SK-N-MC (cell line): ENCODE data around the gene HIP1R.

Source experiments
- DNase-seq: peaks from one replicate; pipeline ENCODE4 v3.0.0-alpha.2; 2011; ENCODE audit warnings: low read depth, low spot score
- H3K27ac ChIP-seq: fragments of 200-600 bp; sonication (generic); 2 replicates; pipeline ENCODE4 v1.5.1; 2016; ENCODE audit warnings: mixed run types
- H3K36me3 ChIP-seq: fragments of 200-600 bp; sonication (generic); 2 replicates; pipeline ENCODE4 v1.6.1; 2017; ENCODE audit warnings: antibody characterized with exemption, low read length, mixed read lengths; ENCODE audit not compliant: insufficient read depth
- H3K4me3 ChIP-seq: fragments of 200-600 bp; sonication (generic); 2 replicates; pipeline ENCODE4 v1.5.1; 2016
- H3K9ac ChIP-seq: fragments of 200-600 bp; sonication (generic); 2 replicates; pipeline ENCODE4 v1.8.0; 2017; ENCODE audit warnings: mixed run types, mixed read lengths; ENCODE audit not compliant: insufficient read length
- H3K9me3 ChIP-seq: fragments of 200-600 bp; sonication (generic); 2 replicates; pipeline ENCODE4 v1.6.1; 2017; ENCODE audit warnings: low read depth, mild to moderate bottlenecking, antibody characterized with exemption, low read length, moderate library complexity, mixed read lengths
- EZH2 ChIP-seq: fragments of 200-600 bp; sonication (generic); IDR thresholded peaks from one replicate; pipeline ENCODE4 v1.6.1; 2017; ENCODE audit warnings: antibody characterized with exemption
- FOXP2 ChIP-seq: optimal IDR thresholded peaks from 2 replicates; pipeline ENCODE3; 2011; ENCODE audit warnings: mild to moderate bottlenecking, moderate library complexity; ENCODE audit not compliant: insufficient read depth; ENCODE audit errors: extremely low read length, control extremely low read depth
- POLR2AphosphoS5 ChIP-seq: IDR thresholded peaks from 2 replicates; pipeline ENCODE4 v1.6.1; 2012; ENCODE audit warnings: mild to moderate bottlenecking, low read depth, low read length, borderline replicate concordance

Gene HIP1R, protein sequence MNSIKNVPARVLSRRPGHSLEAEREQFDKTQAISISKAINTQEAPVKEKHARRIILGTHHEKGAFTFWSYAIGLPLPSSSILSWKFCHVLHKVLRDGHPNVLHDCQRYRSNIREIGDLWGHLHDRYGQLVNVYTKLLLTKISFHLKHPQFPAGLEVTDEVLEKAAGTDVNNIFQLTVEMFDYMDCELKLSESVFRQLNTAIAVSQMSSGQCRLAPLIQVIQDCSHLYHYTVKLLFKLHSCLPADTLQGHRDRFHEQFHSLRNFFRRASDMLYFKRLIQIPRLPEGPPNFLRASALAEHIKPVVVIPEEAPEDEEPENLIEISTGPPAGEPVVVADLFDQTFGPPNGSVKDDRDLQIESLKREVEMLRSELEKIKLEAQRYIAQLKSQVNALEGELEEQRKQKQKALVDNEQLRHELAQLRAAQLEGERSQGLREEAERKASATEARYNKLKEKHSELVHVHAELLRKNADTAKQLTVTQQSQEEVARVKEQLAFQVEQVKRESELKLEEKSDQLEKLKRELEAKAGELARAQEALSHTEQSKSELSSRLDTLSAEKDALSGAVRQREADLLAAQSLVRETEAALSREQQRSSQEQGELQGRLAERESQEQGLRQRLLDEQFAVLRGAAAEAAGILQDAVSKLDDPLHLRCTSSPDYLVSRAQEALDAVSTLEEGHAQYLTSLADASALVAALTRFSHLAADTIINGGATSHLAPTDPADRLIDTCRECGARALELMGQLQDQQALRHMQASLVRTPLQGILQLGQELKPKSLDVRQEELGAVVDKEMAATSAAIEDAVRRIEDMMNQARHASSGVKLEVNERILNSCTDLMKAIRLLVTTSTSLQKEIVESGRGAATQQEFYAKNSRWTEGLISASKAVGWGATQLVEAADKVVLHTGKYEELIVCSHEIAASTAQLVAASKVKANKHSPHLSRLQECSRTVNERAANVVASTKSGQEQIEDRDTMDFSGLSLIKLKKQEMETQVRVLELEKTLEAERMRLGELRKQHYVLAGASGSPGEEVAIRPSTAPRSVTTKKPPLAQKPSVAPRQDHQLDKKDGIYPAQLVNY

GRCh38 chr12:122834921-122835749 is at the start of gene HIP1R:
Gene HIP1R (plus strand): TSS chr12:122835457. CDS start chr12:122835551, 94 bp downstream.
- no peaks in the 10 kb centered on the region for H3K36me3 ChIP-seq
- peak within 1 kb of the TSS; percentile 51 for H3K9ac ChIP-seq
- no peak for DNase-seq
- no peak within 1 kb of the TSS for H3K27ac ChIP-seq
- H3K9me3 ChIP-seq = no peaks in the 10 kb centered on the region
- peak within 1 kb of the TSS; percentile 80 for H3K4me3 ChIP-seq
- peak; percentile 43; the same call in 1 of the 2 replicates for TF ChIP-seq POLR2AphosphoS5
- no peak for TF ChIP-seq FOXP2

- TF ChIP-seq POLR2AphosphoS5 (no peak), FOXP2 (no peak), EZH2 (no peak)
- H3K4me3 ChIP-seq = no peak overlapping the region
- no peaks in the 10 kb centered on the region for H3K9me3 ChIP-seq
Measured at GRCh38 chr12:122785503-122785902, 49.8 kb upstream of the HIP1R start.

GRCh38 chr12:122788387-122788786 is 46.9 kb upstream of the HIP1R start:
- Histone ChIP-seq H3K27ac (no peak overlapping the region), H3K9me3 (no peaks in the 10 kb centered on the region), H3K9ac (no peak overlapping the region), H3K4me3 (no peak overlapping the region), H3K36me3 (no peaks in the 10 kb centered on the region)
- no peak for DNase-seq
- TF ChIP-seq FOXP2 (no peak), POLR2AphosphoS5 (no peak), EZH2 (no peak)

More at GRCh38 chr12:122785503-122785902, 49.8 kb upstream of the HIP1R start:
- DNase-seq = no peak
- Histone ChIP-seq H3K27ac (no peak overlapping the region), H3K36me3 (no peaks in the 10 kb centered on the region), H3K9ac (no peak overlapping the region)

DNA sequence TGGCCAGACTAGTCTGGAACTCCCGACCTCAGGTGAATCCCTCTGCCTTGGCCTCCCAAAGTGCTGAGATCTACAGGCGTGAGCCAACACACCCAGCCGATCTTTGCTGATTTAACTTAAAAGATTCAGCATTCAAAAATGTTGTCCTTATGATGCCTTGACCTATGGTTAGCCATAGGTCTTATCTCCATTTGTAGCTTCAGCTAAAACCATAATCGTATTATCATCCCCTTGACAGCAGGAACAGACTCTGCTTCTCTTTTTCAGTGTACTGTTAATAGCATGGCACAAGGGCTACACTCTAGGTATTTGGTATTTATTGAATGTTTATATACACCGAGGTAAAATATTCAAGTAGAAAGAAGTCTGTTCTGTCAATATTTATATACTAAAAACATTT is 45.6 kb upstream of the HIP1R start:
- DNase-seq = no peak
- Histone ChIP-seq H3K27ac (no peak overlapping the region), H3K9ac (no peak overlapping the region), H3K4me3 (no peak overlapping the region), H3K9me3 (no peaks in the 10 kb centered on the region), H3K36me3 (no peaks in the 10 kb centered on the region)
- no peak for TF ChIP-seq EZH2
- TF ChIP-seq POLR2AphosphoS5 = no peak
- TF ChIP-seq FOXP2 = no peak

DNA sequence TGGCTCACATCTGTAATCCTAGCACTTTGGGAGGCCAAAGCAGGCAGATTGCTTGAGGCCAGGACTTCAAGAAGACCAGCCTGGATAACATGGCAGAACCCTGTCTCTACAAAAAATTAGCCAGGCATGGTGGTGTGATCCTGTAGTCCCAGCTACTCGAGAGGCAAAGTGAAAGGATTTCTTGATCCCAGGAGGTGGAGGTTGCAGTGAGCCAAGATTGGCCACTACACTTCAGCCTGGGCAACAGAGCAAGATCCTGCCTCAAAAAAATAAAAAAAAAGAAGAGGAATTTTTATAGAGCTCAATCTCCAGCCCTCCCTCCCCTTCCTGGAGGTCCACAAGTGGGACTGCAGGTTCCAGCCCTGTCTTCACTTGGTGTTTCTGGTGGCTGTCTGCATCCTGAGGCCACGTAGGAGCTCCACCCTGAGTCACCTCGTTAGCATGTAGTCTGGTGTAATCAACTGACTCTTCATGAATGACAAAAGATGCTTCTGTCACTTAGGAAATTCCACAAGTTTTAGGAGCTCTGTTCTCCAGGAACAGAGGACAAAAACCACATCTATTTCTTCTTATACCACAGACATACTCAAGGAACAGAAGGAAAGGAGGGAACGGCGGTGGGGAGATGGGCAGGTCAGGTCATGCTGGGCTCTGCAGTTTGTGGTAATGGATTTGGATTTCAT is 44.7 kb upstream of the HIP1R start:
- H3K9me3 ChIP-seq = no peaks in the 10 kb centered on the region
- H3K36me3 ChIP-seq = no peaks in the 10 kb centered on the region
- DNase-seq = no peak
- H3K4me3 ChIP-seq = no peak overlapping the region
- H3K9ac ChIP-seq = no peak overlapping the region
- TF ChIP-seq EZH2 = no peak
- no peak overlapping the region for H3K27ac ChIP-seq

DNA sequence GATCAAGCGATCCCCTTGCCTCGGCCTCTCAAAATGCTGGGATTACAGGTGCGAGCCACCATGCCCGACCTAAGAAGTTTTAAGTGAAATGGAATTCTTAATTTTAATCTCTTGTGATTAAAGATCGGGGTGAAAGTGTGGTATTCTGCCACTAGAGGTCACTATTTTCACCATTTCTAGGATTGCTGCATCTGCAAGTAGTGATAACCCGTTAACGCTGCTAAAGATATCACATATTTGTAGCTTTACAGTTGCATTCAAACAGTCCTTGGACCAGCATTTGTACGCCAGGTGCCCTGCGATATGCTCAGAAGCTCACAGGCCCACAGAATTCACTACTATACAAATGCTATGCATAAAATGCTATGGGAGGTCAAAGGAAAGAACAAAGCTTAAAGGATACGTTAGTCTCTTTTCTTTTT is 41.6 kb upstream of the HIP1R start:
- no peak for TF ChIP-seq EZH2
- no peak for TF ChIP-seq POLR2AphosphoS5
- no peak for TF ChIP-seq FOXP2
- Histone ChIP-seq H3K36me3 (no peaks in the 10 kb centered on the region), H3K27ac (no peak overlapping the region), H3K4me3 (no peak overlapping the region), H3K9me3 (no peaks in the 10 kb centered on the region), H3K9ac (no peak overlapping the region)
- DNase-seq = peak; percentile 62

DNA sequence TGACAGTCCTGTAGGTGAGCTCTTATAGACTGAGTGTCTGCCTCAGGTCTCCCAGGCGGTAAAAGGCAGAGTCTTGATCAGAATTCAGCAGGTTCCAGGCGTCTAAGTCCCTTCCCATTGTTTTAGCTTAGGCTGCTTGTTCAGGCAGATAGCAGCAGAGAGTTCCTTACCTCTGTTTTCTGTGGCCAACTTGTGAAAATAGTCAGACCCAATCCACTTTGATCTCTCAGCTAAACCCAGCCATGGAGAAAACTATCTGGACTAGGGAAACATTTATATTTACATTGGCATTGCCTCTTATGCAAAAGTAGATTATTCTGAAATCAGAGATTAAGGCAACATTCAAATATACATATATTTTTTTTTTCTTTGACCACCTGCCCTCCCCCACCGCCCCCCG is 39.5 kb upstream of the HIP1R start:
- H3K9me3 ChIP-seq = no peaks in the 10 kb centered on the region
- TF ChIP-seq POLR2AphosphoS5 = no peak
- TF ChIP-seq EZH2 = no peak
- no peak for TF ChIP-seq FOXP2

More for the DNA sequence above, 39.5 kb upstream of the HIP1R start:
- no peak overlapping the region for H3K4me3 ChIP-seq
- H3K36me3 ChIP-seq = no peaks in the 10 kb centered on the region
- no peak for DNase-seq
- H3K9ac ChIP-seq = no peak overlapping the region
- H3K27ac ChIP-seq = no peak overlapping the region
